ENCODE measurements around the gene DNAAF6.

The DNAAF6 gene

GRCh38 chrX:107227780-107228485 lies 21.5 kb downstream of the DNAAF6 start:
- H3K9ac ChIP-seq: no peak overlapping the region
- H3K27me3 ChIP-seq (ENCODE audit: control insufficient read depth, insufficient read depth, low read length): no peaks in the 10 kb centered on the region
- no peaks in the 10 kb centered on the region for H3K9me3 ChIP-seq (ENCODE audit: control insufficient read depth, low read length)
- no peak overlapping the region for H3K4me3 ChIP-seq (ENCODE audit: low read depth, low read length)
- H3K4me1 ChIP-seq: no peaks in the 10 kb centered on the region
- H3K79me2 ChIP-seq: no peaks in the 10 kb centered on the region
- H3K4me2 ChIP-seq (ENCODE audit: low read length): no peak overlapping the region
- no peak for TF ChIP-seq CTCF (IDR thresholded peaks at IDR 0.05)
- H3K27ac ChIP-seq: no peak overlapping the region
- no peak overlapping the region for H2AFZ ChIP-seq
- H3K36me3 ChIP-seq (ENCODE audit: control insufficient read depth, insufficient read depth, low read length): no peaks in the 10 kb centered on the region

- Histone ChIP-seq H3K4me2 (ENCODE audit: low read length) (no peak overlapping the region), H3K4me1 (no peaks in the 10 kb centered on the region), H2AFZ (no peak overlapping the region), H3K27ac (no peak overlapping the region), H3K4me3 (ENCODE audit: low read depth, low read length) (no peak overlapping the region), H3K27me3 (ENCODE audit: control insufficient read depth, insufficient read depth, low read length) (no peaks in the 10 kb centered on the region), H3K36me3 (ENCODE audit: control insufficient read depth, insufficient read depth, low read length) (no peaks in the 10 kb centered on the region), H3K9ac (no peak overlapping the region), H3K79me2 (no peaks in the 10 kb centered on the region), H3K9me3 (ENCODE audit: control insufficient read depth, low read length) (no peaks in the 10 kb centered on the region)
- no peak for TF ChIP-seq CTCF (IDR thresholded peaks at IDR 0.05)
Observed at GRCh38 chrX:107228486-107228819, 22.0 kb downstream of the DNAAF6 start.

DNA sequence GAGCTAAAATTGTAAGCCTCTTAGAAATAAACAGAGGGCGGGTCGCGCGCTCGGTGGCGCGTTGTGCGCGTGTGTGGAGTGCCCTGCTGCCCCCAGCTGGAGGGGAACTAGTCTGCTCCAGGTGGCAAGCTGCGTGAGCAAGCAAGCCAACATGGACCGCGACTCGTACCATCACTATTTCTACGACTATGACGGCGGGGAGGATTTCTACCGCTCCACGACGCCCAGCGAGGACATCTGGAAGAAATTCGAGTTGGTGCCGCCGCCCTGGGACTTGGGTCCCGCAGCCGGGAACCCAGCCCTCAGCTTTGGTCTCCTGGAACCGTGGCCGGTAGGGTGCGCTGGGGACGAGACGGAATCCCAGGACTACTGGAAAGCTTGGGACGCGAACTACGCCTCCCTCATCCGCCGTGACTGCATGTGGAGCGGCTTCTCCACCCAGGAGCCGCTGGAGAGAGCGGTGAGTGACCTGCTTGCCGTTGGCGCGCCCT lies 66.1 kb downstream of the DNAAF6 start:
- no peaks in the 10 kb centered on the region for H3K79me2 ChIP-seq
- H3K4me2 ChIP-seq (ENCODE audit: low read length): no peak overlapping the region
- H3K4me3 ChIP-seq (ENCODE audit: low read depth, low read length): no peak overlapping the region
- TF ChIP-seq CTCF (IDR thresholded peaks at IDR 0.05): no peak
- no peaks in the 10 kb centered on the region for H3K9me3 ChIP-seq (ENCODE audit: control insufficient read depth, low read length)
- no peaks in the 10 kb centered on the region for H3K27me3 ChIP-seq (ENCODE audit: control insufficient read depth, insufficient read depth, low read length)
- H3K9ac ChIP-seq: no peak overlapping the region
- no peak overlapping the region for H3K27ac ChIP-seq
- H3K36me3 ChIP-seq (ENCODE audit: control insufficient read depth, insufficient read depth, low read length): no peaks in the 10 kb centered on the region
- H3K4me1 ChIP-seq: no peaks in the 10 kb centered on the region
- no peak overlapping the region for H2AFZ ChIP-seq

- Histone ChIP-seq H3K27ac (no peak overlapping the region), H3K27me3 (ENCODE audit: control insufficient read depth, insufficient read depth, low read length) (no peaks in the 10 kb centered on the region), H3K4me3 (ENCODE audit: low read depth, low read length) (no peak overlapping the region), H3K4me1 (no peaks in the 10 kb centered on the region), H3K4me2 (ENCODE audit: low read length) (no peak overlapping the region), H3K9me3 (ENCODE audit: control insufficient read depth, low read length) (no peaks in the 10 kb centered on the region), H3K36me3 (ENCODE audit: control insufficient read depth, insufficient read depth, low read length) (no peaks in the 10 kb centered on the region), H3K79me2 (no peaks in the 10 kb centered on the region), H3K9ac (no peak overlapping the region), H2AFZ (no peak overlapping the region)
- no peak for TF ChIP-seq CTCF (IDR thresholded peaks at IDR 0.05)
Observed at GRCh38 chrX:107273795-107274194, 67.4 kb downstream of the DNAAF6 start.

DNA sequence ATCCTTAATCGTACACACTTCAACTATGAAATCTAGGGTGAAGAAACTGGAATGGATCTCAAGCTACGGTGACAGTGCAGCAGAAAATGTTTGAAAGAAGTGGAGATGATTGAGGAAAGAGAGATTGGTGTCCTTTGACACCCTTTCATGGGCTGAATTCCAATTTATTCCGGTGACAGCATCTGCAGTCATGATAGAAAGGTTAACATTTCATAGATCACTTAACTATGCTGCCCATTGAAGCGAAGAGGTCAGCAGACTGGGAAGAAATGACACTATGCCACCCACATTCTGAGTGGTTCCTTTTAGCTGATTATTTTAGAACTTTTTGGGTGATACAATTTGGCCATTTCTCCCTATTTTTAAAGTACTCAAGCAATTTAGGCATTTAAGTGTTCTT lies 82.3 kb downstream of the DNAAF6 start:
- Histone ChIP-seq H3K4me2 (ENCODE audit: low read length) (no peak overlapping the region), H3K9ac (no peak overlapping the region), H2AFZ (no peak overlapping the region), H3K4me3 (ENCODE audit: low read depth, low read length) (no peak overlapping the region), H3K79me2 (no peaks in the 10 kb centered on the region), H3K27me3 (ENCODE audit: control insufficient read depth, insufficient read depth, low read length) (no peaks in the 10 kb centered on the region), H3K4me1 (no peaks in the 10 kb centered on the region), H3K36me3 (ENCODE audit: control insufficient read depth, insufficient read depth, low read length) (no peaks in the 10 kb centered on the region), H3K9me3 (ENCODE audit: control insufficient read depth, low read length) (no peaks in the 10 kb centered on the region), H3K27ac (no peak overlapping the region)
- no peak for TF ChIP-seq CTCF (IDR thresholded peaks at IDR 0.05)

All from parathyroid adenoma (tissue), 2 donors.